Choroid plexus epithelial cell (primary cell): Measurements from ENCODE around the gene C2.

Experiments used
- DNase-seq: peaks from one replicate; pipeline ENCODE4 v3.0.0-alpha.2; 2010; ENCODE audit warnings: low read depth
- H3K4me3 ChIP-seq: 2 replicates; pipeline ENCODE4 v1.5.1; 2011; ENCODE audit warnings: low read depth, mild to moderate bottlenecking, control low read depth, low read length, moderate library complexity
- CTCF ChIP-seq: conservative IDR thresholded peaks from 2 replicates; pipeline ENCODE4 v1.5.1; 2011; ENCODE audit warnings: low read depth, mild to moderate bottlenecking, control low read depth, inconsistent platforms, low read length, moderate library complexity

Gene C2

GRCh38 chr6:31915351-31915750 is 12.2 kb upstream of the C2 start:
- no peak for DNase-seq
- no peak overlapping the region for H3K4me3 ChIP-seq
- TF ChIP-seq CTCF, result no peak

GRCh38 chr6:31915756-31916155 is 11.8 kb upstream of the C2 start:
- TF ChIP-seq CTCF, result no peak

DNA sequence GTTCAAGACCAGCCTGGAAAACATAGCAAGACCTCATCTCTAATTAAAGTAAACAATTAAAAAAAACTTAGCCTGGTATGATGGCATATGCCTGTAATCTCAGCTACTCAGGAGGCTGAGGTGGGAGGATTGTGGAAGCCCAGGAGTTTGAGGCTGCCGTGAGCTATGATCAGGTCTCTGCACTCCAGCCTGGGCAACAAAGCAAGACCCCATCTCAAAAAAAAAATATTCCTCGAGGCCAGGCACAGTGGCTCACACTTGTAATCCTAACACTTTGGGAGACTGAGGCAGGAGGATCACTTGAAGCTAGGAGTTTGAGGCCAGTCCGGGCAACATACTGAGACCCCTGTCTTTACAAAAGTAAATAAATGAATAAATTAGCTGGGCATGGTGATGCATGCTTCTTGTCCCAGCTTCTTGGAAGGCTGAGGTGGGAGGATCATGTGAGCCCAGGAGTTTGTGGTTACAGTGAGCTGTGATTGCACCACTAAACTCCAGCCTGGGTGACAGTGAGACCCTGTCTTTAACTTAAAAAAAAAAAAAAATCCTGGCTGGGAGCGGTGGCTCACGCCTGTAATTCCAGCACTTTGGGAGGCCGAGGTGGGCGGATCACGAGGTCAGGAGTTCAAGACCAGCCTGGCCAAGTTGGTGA is 9.3 kb upstream of the C2 start:
- TF ChIP-seq CTCF, result no peak
- no peak overlapping the region for H3K4me3 ChIP-seq
- DNase-seq, result no peak

More at GRCh38 chr6:31915756-31916155, 11.8 kb upstream of the C2 start:
- no peak for DNase-seq
- no peak overlapping the region for H3K4me3 ChIP-seq

GRCh38 chr6:31919624-31920303 is 7.8 kb upstream of the C2 start:
- no peak for DNase-seq
- no peak overlapping the region for H3K4me3 ChIP-seq
- no peak for TF ChIP-seq CTCF

GRCh38 chr6:31920811-31921210 is 6.7 kb upstream of the C2 start:
- no peak overlapping the region for H3K4me3 ChIP-seq
- DNase-seq, result no peak
- no peak for TF ChIP-seq CTCF

GRCh38 chr6:31922942-31923341 is 4.6 kb upstream of the C2 start:
- TF ChIP-seq CTCF, result peak; percentile 35
- no peak for DNase-seq
- H3K4me3 ChIP-seq, result no peak overlapping the region
